GM12878 (cell line): Measurements from ENCODE around the gene RFX5. TPM values are rescaled to one million over a fixed set of nuclear protein-coding genes. Genes with fewer than 3 reads are reported as not detected.

Experiments
- ATAC-seq: fragments of 200-7000 bp; cut with Tn5 transposase; 3 replicates; pipeline ENCODE4 v1.9.1; 2020; ENCODE audit warnings: mild to moderate bottlenecking, moderate library complexity
- BruUV-seq: library from RNA; stranded (reverse); fragments of 400-500 nt; replicated peaks from 2 replicates; lab custom pipeline; 2021; lab: Mats Ljungman, UMichigan
- CTCF ChIA-PET: fragments of 300-600 bp; sonication (Branson Sonifier 250); formaldehyde crosslinking; extraction: SDS; loops from one replicate; lab custom pipeline; 2021; ENCODE audit warnings: inconsistent platforms; lab: Yijun Ruan, JAX
- POLR2A ChIA-PET: fragments of 350-600 bp; formaldehyde crosslinking; extraction: SDS; loops from one replicate; lab custom pipeline; 2021; ENCODE audit warnings: inconsistent platforms; lab: Charles Lee
- RAD21 ChIA-PET: fragments of 300-600 bp; sonication (Branson Sonifier 250); formaldehyde crosslinking; loops from one replicate; lab custom pipeline; 2023; ENCODE audit warnings: antibody characterized with exemption; ENCODE audit not compliant: unreplicated experiment; lab: Charles Lee
- SMC1A ChIA-PET: fragments of 300-600 bp; sonication (Branson Sonifier 250); formaldehyde crosslinking; loops from one replicate; lab custom pipeline; 2023; ENCODE audit not compliant: unreplicated experiment, uncharacterized antibody; lab: Charles Lee
- DNase-seq: peaks from one replicate; pipeline ENCODE4 v3.0.0-alpha.2; 2011; ENCODE audit warnings: low read depth, low spot score
- FAIRE-seq: peaks from 3 replicates; lab custom pipeline; 2011; peaks lifted over from hg19 to GRCh38; lab: Jason Lieb, UNC
- H2AFZ ChIP-seq: 2 replicates; pipeline ENCODE4 v1.6.0; 2011; ENCODE audit warnings: low read depth, low read length, control low read depth; ENCODE audit not compliant: control insufficient read depth
- H3K27ac ChIP-seq: 2 replicates; pipeline ENCODE4 v1.5.1; 2011; ENCODE audit warnings: control low read depth; ENCODE audit not compliant: control insufficient read depth, insufficient read depth
- H3K27me3 ChIP-seq, 2 experiments: replicated peaks in 1 of 2; 2 replicates each; pipeline versions ENCODE4 v1.6.0 to v1.6.1; 2011; ENCODE audit warnings: low read length in 1 of 2; ENCODE audit not compliant: control insufficient read depth in 2 of 2, insufficient read depth in 2 of 2
- H3K36me3 ChIP-seq, 2 experiments: 2 replicates each; pipeline ENCODE4 v1.5.1; 2011; ENCODE audit warnings: low read length in 1 of 2; ENCODE audit not compliant: control insufficient read depth in 2 of 2, insufficient read depth in 2 of 2
- H3K4me1 ChIP-seq: 2 replicates; pipeline ENCODE4 v1.6.1; 2011; ENCODE audit warnings: mild to moderate bottlenecking, low read length, moderate library complexity, mixed read lengths; ENCODE audit not compliant: control insufficient read depth, insufficient read depth
- H3K4me2 ChIP-seq: 2 replicates; pipeline ENCODE4 v1.6.0; 2011; ENCODE audit warnings: control low read depth; ENCODE audit not compliant: control insufficient read depth, insufficient read depth
- H3K4me3 ChIP-seq: fragments of 200-600 bp; sonication (generic); 2 replicates; pipeline ENCODE4 v1.5.1; 2016
- H3K79me2 ChIP-seq: 2 replicates; pipeline ENCODE4 v1.6.0; 2011; ENCODE audit warnings: low read length; ENCODE audit not compliant: control insufficient read depth, insufficient read depth
- H3K9ac ChIP-seq: 2 replicates; pipeline ENCODE4 v1.8.0; 2011; ENCODE audit warnings: low read length, control low read depth, mixed read lengths; ENCODE audit not compliant: control insufficient read depth, insufficient read depth
- H3K9me3 ChIP-seq: replicated peaks from 3 replicates; pipeline ENCODE4 v1.5.1; 2011; ENCODE audit warnings: mild to moderate bottlenecking, low read length; ENCODE audit not compliant: control insufficient read depth, insufficient read depth
- H4K20me1 ChIP-seq: 2 replicates; pipeline ENCODE4 v1.6.0; 2011; ENCODE audit not compliant: control insufficient read depth, insufficient read depth
- HDGF ChIP-seq: fragments of 450-650 bp; IDR thresholded peaks from 2 replicates; pipeline ENCODE4 v1.6.1; 2016; ENCODE audit warnings: antibody characterized with exemption
- MYC ChIP-seq: IDR thresholded peaks from 2 replicates; pipeline ENCODE4 v1.6.1; 2011; ENCODE audit warnings: mild to moderate bottlenecking, low read length, moderate library complexity, inconsistent platforms; ENCODE audit not compliant: insufficient read depth, insufficient replicate concordance, insufficient read length, severe bottlenecking
- SREBF2 ChIP-seq: IDR thresholded peaks from 2 replicates; pipeline ENCODE4 v1.6.1; 2012; ENCODE audit warnings: mild to moderate bottlenecking, low read length
- SUPT20H ChIP-seq: IDR thresholded peaks from 2 replicates; pipeline ENCODE4 v1.6.1; 2011; ENCODE audit warnings: low read depth, mild to moderate bottlenecking, low read length, moderate library complexity, borderline replicate concordance; ENCODE audit not compliant: control insufficient read depth
- USF1 ChIP-seq: IDR thresholded peaks from 2 replicates; pipeline ENCODE4 v1.6.1; 2011; ENCODE audit warnings: borderline replicate concordance, low read depth, mild to moderate bottlenecking, moderate library complexity, mixed read lengths, low read length; ENCODE audit not compliant: insufficient read depth; ENCODE audit errors: extremely low read length
- WRNIP1 ChIP-seq: IDR thresholded peaks from 2 replicates; pipeline ENCODE4 v1.6.1; 2011; ENCODE audit warnings: low read depth, low read length, improper control_type of control experiment, borderline replicate concordance
- ZBED1 ChIP-seq: IDR thresholded peaks from 2 replicates; pipeline ENCODE4 v1.6.1; 2016; ENCODE audit warnings: borderline replicate concordance
- WGBS: methylation state at CpG from one replicate; pipeline ENCODE4 v1.1.6; 2016; ENCODE audit warnings: low lambda C conversion rate; ENCODE audit not compliant: insufficient replicate concordance, insufficient coverage; ENCODE audit errors: missing lambda C conversion rate; 5-methylcytosine and 5-hydroxymethylcytosine counted together
- in situ Hi-C: fragments of 300-500 bp; cut with MboI; formaldehyde crosslinking; loops from 9 replicates; pipeline ENCODE4 v1.14.3; 2018; ENCODE audit warnings: mixed read lengths
- intact Hi-C: fragments of 100-400 bp; cut with micrococcal nuclease; formaldehyde crosslinking; loops from one replicate; pipeline ENCODE4 v1.14.2; 2022; ENCODE audit not compliant: unreplicated experiment
- polyA plus RNA-seq, 11 experiments: library from polyadenylated mRNA; depleted of rRNA in 4 of 11; unstranded in 6 of 11; stranded (reverse) in 5 of 11; fragments of >200 nt; fragmentation: Nextera tagmentation in 4 of 11; fragmentation: Illumina TruSeq in 1 of 11; extraction: Ambion mirVana in 4 of 11; extraction: Trizol in 1 of 11; gene quantifications; 1 replicate in 1 of 11; 2 replicates in 10 of 11; pipeline versions ENCODE4 v1.2.1 to v1.2.3, GENCODE V29; 2011 to 2016; ENCODE audit warnings: inconsistent platforms in 2 of 11, missing spikeins in 2 of 11, low read depth in 1 of 11
- total RNA-seq, 4 experiments: library from RNA; depleted of rRNA in 3 of 4; stranded (reverse); fragments of >200 nt in 3 of 4; fragmentation: Illumina TruSeq in 1 of 4; extraction: Trizol in 1 of 4; gene quantifications; 2 replicates each; pipeline versions ENCODE4 v1.2.1 to v1.2.3, GENCODE V29; 2013 to 2021

The RFX5 gene
- total and polyA plus RNA-seq, 10 of the 15 experiments (the other 5 are each of a cell fraction or from before 2014, with no cell fraction given) = 14.1 to 198 (median 124) TPM

- FAIRE-seq = no peak
- in situ Hi-C loops = no loop called here
- Histone ChIP-seq H3K9ac (no peak overlapping the region), H3K79me2 (no peaks in the 10 kb centered on the region), H3K9me3 (no peaks in the 10 kb centered on the region), H3K27ac (no peak overlapping the region), H2AFZ (no peak overlapping the region)
- CTCF ChIA-PET = interaction anchor here (0.8 to 1.3 kb wide), 4 partner anchors 14 to 30 kb away, joined by 3 read pairs; partner anchors contain the start of gene PSMB4
- no TSS peak for BruUV-seq
- RAD21 ChIA-PET = interaction anchor here (1.1 kb wide), 1 partner anchor 16 kb away, joined by 3 read pairs; no protein-coding TSS in a partner anchor
- SMC1A ChIA-PET = interaction anchor here (0.5 to 1.2 kb wide), 2 partner anchors 29 kb away, joined by 3 read pairs; partner anchors contain the start of gene PSMB4
- no peak for DNase-seq
- intact Hi-C loops = no loop called here
- TF ChIP-seq USF1 (no peak), ZBED1 (no peak), SUPT20H (no peak), MYC (no peak), SREBF2 (no peak), HDGF (no peak), WRNIP1 (no peak)
- TF ChIP-seq, all 136 proteins: peak for 0
- Histone ChIP-seq H3K4me2 (no peak overlapping the region), H3K4me3 (no peak overlapping the region), H3K4me1 (no peaks in the 10 kb centered on the region), H4K20me1 (no peaks in the 10 kb centered on the region), H3K27me3 (no peaks in the 10 kb centered on the region), H3K36me3 (no peaks in the 10 kb centered on the region)
- POLR2A ChIA-PET = interaction anchor here (1.2 to 1.4 kb wide), 2 partner anchors 30 to 42 kb away, joined by 3 read pairs; partner anchors contain the start of genes PI4KB and PSMB4
- ATAC-seq = no peak
- WGBS = 60% methylated on average over 13 of the region's 15 CpGs
Measured at GRCh38 chr1:151369621-151370048, 22.6 kb upstream of the RFX5 start.
